NCI-H446 treated with DMSO at 0.1 percent for 48 hours (cell line): ENCODE results near the gene TSFM.
"Not testable (repeated sequence)": the region's sequence is repeated elsewhere in the genome, so short reads cannot be mapped to it uniquely, and the experiment has no call there.

Experiments used
- DNase-seq: peaks from one replicate; lab custom pipeline; 2025; lab: John Stamatoyannopoulos, UW

Gene TSFM

GRCh38 chr12:57763881-57764661 is 18.5 kb upstream of the TSFM start:
- no peak for DNase-seq

GRCh38 chr12:57764662-57765002 is 18.0 kb upstream of the TSFM start:
- no peak for DNase-seq

GRCh38 chr12:57765003-57765697 is 17.4 kb upstream of the TSFM start:
- DNase-seq = no peak

- no peak for DNase-seq
Observed at GRCh38 chr12:57765698-57766463, 16.7 kb upstream of the TSFM start.

- no peak for DNase-seq
Observed at GRCh38 chr12:57766464-57767304, 15.9 kb upstream of the TSFM start, which contains the start of gene CYP27B1. CYP27B1 (minus strand) TSS chr12:57767078; CDS start chr12:57767041, 37 bp downstream.

GRCh38 chr12:57767305-57767698 is 15.3 kb upstream of the TSFM start:
- DNase-seq = no peak

GRCh38 chr12:57767876-57768275 is 14.7 kb upstream of the TSFM start:
- no peak for DNase-seq

GRCh38 chr12:57769594-57769993 is 13.0 kb upstream of the TSFM start:
- no peak for DNase-seq

- DNase-seq = no peak
Observed at GRCh38 chr12:57770734-57771133, 11.9 kb upstream of the TSFM start.

GRCh38 chr12:57771236-57771872 is 11.2 kb upstream of the TSFM start:
- peak; percentile 87 for DNase-seq

- peak; percentile 94 for DNase-seq
Observed at GRCh38 chr12:57771873-57772428, 10.6 kb upstream of the TSFM start, which contains the start of gene METTL1. METTL1 (minus strand) TSS chr12:57772105; CDS start chr12:57772083, 22 bp downstream.

GRCh38 chr12:57772429-57773322 is 9.9 kb upstream of the TSFM start, which contains the start of gene EEF1AKMT3:
EEF1AKMT3 (plus strand) TSS chr12:57772614; CDS start chr12:57772725, 111 bp downstream.
- peak; percentile 52 for DNase-seq

- DNase-seq = not testable (repeated sequence)
Observed at GRCh38 chr12:57774634-57775033, 8.0 kb upstream of the TSFM start.

GRCh38 chr12:57775044-57775443 is 7.5 kb upstream of the TSFM start:
- DNase-seq = no peak

GRCh38 chr12:57775563-57776246 is 6.9 kb upstream of the TSFM start:
- no peak for DNase-seq

- DNase-seq = no peak
Observed at GRCh38 chr12:57776247-57776587, 6.4 kb upstream of the TSFM start.

GRCh38 chr12:57777367-57777766 is 5.2 kb upstream of the TSFM start:
- no peak for DNase-seq

- no peak for DNase-seq
Observed at GRCh38 chr12:57777911-57778310, 4.7 kb upstream of the TSFM start.

- no peak for DNase-seq
Observed at GRCh38 chr12:57779736-57780135, 2.9 kb upstream of the TSFM start.
